Embryonic facial prominence (tissue), 1 donor: ENCODE data around the gene SRSF2.
"Not testable (repeated sequence)": the region's sequence is repeated elsewhere in the genome, so short reads cannot be mapped to it uniquely, and the experiment has no call there.

Experiments
- DNase-seq: peaks from one replicate; pipeline ENCODE4 v3.0.0-alpha.2; 2016; ENCODE audit errors: extremely low spot score

The SRSF2 gene

GRCh38 chr17:76700617-76701470 lies 36.3 kb downstream of the SRSF2 start:
- no peak for DNase-seq

GRCh38 chr17:76700270-76700616 lies 36.9 kb downstream of the SRSF2 start:
- DNase-seq: no peak

- not testable (repeated sequence) for DNase-seq
These were observed 38.6 kb downstream of the SRSF2 start for GRCh38 chr17:76698466-76698977.

GRCh38 chr17:76697702-76698465 lies 39.2 kb downstream of the SRSF2 start:
- DNase-seq: no peak

GRCh38 chr17:76696763-76697701 lies 40.1 kb downstream of the SRSF2 start:
- no peak for DNase-seq

GRCh38 chr17:76695059-76695831 lies 41.9 kb downstream of the SRSF2 start:
- no peak for DNase-seq

- DNase-seq: no peak
These were observed 45.5 kb downstream of the SRSF2 start for GRCh38 chr17:76691379-76692191.

GRCh38 chr17:76690596-76691280 lies 46.4 kb downstream of the SRSF2 start:
- DNase-seq: no peak

GRCh38 chr17:76689859-76690258 lies 47.3 kb downstream of the SRSF2 start:
- DNase-seq: no peak

- DNase-seq: no peak
These were observed 48.9 kb downstream of the SRSF2 start for GRCh38 chr17:76688165-76688622.

GRCh38 chr17:76687298-76688164 lies 49.6 kb downstream of the SRSF2 start:
- DNase-seq: no peak

GRCh38 chr17:76686538-76687297 lies 50.4 kb downstream of the SRSF2 start:
- DNase-seq: no peak

- DNase-seq: no peak
These were observed 51.3 kb downstream of the SRSF2 start for GRCh38 chr17:76685846-76686245.

GRCh38 chr17:76685366-76685765 lies 51.8 kb downstream of the SRSF2 start:
- no peak for DNase-seq

- DNase-seq: no peak
These were observed 52.4 kb downstream of the SRSF2 start for GRCh38 chr17:76684756-76685155.
